CD4-positive, alpha-beta T cell treated with Interleukin-6 for 4 hours (primary cell): ENCODE data around the gene HAND1.

ENCODE experiments used
- DNase-seq: peaks from one replicate; pipeline ENCODE4 v3.0.0-alpha.2; 2020; ENCODE audit warnings: mixed read lengths

HAND1 gene

GRCh38 chr5:154449786-154450185 lies 28.2 kb downstream of the HAND1 start:
- no peak for DNase-seq

- DNase-seq, result no peak
Observed at GRCh38 chr5:154447089-154447725, 30.8 kb downstream of the HAND1 start.

- peak; percentile 54 for DNase-seq
Observed at GRCh38 chr5:154446195-154447088, 31.6 kb downstream of the HAND1 start.

- DNase-seq, result peak; percentile 96
Observed at GRCh38 chr5:154445422-154446194, 32.4 kb downstream of the HAND1 start, which contains the start of gene SAP30L. SAP30L (plus strand) TSS chr5:154445997; CDS start chr5:154446605, 608 bp downstream.

- peak; percentile 13 for DNase-seq
Observed at GRCh38 chr5:154444556-154445421, 33.2 kb downstream of the HAND1 start.

GRCh38 chr5:154442801-154443200 lies 35.2 kb downstream of the HAND1 start:
- no peak for DNase-seq

- no peak for DNase-seq
Observed at GRCh38 chr5:154440540-154440939, 37.5 kb downstream of the HAND1 start.

GRCh38 chr5:154437281-154437965 lies 40.6 kb downstream of the HAND1 start:
- DNase-seq, result no peak

GRCh38 chr5:154435226-154435625 lies 42.8 kb downstream of the HAND1 start:
- DNase-seq, result no peak

- no peak for DNase-seq
Observed at GRCh38 chr5:154430961-154431630, 46.9 kb downstream of the HAND1 start.

- no peak for DNase-seq
Observed at GRCh38 chr5:154430466-154430865, 47.6 kb downstream of the HAND1 start.

GRCh38 chr5:154429341-154429740 lies 48.7 kb downstream of the HAND1 start:
- DNase-seq, result no peak

GRCh38 chr5:154428208-154428607 lies 49.8 kb downstream of the HAND1 start:
- no peak for DNase-seq
